Activated CD4-positive, alpha-beta T cell treated with anti-CD3 and anti-CD28 coated beads for 24 hours (primary cell): Measurements from ENCODE around the gene AKNA.
A peak's percentile ranks its signal among the peaks of the same experiment; 100 is the strongest.

ENCODE experiments used
- DNase-seq, 2 donors: peaks; one replicate each; pipeline ENCODE4 v3.0.0-alpha.2; 2020; ENCODE audit warnings: low read depth in 2 of 2

AKNA gene

GRCh38 chr9:114417511-114417910 is 29.7 kb upstream of the AKNA start:
- no peak for DNase-seq

- no peak for DNase-seq
Observed at GRCh38 chr9:114416906-114417305, 29.1 kb upstream of the AKNA start.

GRCh38 chr9:114416290-114416689 is 28.5 kb upstream of the AKNA start:
- no peak for DNase-seq

- no peak for DNase-seq
Observed at GRCh38 chr9:114414346-114414745, 26.6 kb upstream of the AKNA start.

- DNase-seq: no peak
Observed at GRCh38 chr9:114413861-114414301, 26.1 kb upstream of the AKNA start.

- no peak for DNase-seq
Observed at GRCh38 chr9:114412048-114412683, 24.4 kb upstream of the AKNA start.

GRCh38 chr9:114411452-114411851 is 23.7 kb upstream of the AKNA start:
- no peak for DNase-seq

GRCh38 chr9:114410910-114411309 is 23.1 kb upstream of the AKNA start:
- DNase-seq: no peak

GRCh38 chr9:114409842-114410241 is 22.1 kb upstream of the AKNA start:
- DNase-seq: no peak

- DNase-seq: no peak
Observed at GRCh38 chr9:114409103-114409780, 21.5 kb upstream of the AKNA start.

- DNase-seq: no peak
Observed at GRCh38 chr9:114408645-114409044, 20.9 kb upstream of the AKNA start.

- DNase-seq: no peak
Observed at GRCh38 chr9:114407889-114408288, 20.1 kb upstream of the AKNA start.

- no peak for DNase-seq
Observed at GRCh38 chr9:114406441-114406840, 18.7 kb upstream of the AKNA start.

- DNase-seq: peak; percentile 66 to 68
Observed at GRCh38 chr9:114405294-114406034, 17.7 kb upstream of the AKNA start.

- DNase-seq: no peak
Observed at GRCh38 chr9:114404531-114404930, 16.7 kb upstream of the AKNA start.

GRCh38 chr9:114403153-114403756 is 15.5 kb upstream of the AKNA start:
- no peak for DNase-seq

GRCh38 chr9:114401344-114401743 is 13.6 kb upstream of the AKNA start:
- DNase-seq: no peak

GRCh38 chr9:114400772-114401171 is 13.0 kb upstream of the AKNA start:
- DNase-seq: no peak

GRCh38 chr9:114400219-114400618 is 12.4 kb upstream of the AKNA start:
- DNase-seq: no peak

GRCh38 chr9:114399381-114399780 is 11.6 kb upstream of the AKNA start:
- DNase-seq: no peak

GRCh38 chr9:114397848-114398605 is 10.2 kb upstream of the AKNA start:
- peak; percentile 95 to 97 for DNase-seq
